Measurements from ENCODE around the gene CAND2.

The CAND2 gene

DNA sequence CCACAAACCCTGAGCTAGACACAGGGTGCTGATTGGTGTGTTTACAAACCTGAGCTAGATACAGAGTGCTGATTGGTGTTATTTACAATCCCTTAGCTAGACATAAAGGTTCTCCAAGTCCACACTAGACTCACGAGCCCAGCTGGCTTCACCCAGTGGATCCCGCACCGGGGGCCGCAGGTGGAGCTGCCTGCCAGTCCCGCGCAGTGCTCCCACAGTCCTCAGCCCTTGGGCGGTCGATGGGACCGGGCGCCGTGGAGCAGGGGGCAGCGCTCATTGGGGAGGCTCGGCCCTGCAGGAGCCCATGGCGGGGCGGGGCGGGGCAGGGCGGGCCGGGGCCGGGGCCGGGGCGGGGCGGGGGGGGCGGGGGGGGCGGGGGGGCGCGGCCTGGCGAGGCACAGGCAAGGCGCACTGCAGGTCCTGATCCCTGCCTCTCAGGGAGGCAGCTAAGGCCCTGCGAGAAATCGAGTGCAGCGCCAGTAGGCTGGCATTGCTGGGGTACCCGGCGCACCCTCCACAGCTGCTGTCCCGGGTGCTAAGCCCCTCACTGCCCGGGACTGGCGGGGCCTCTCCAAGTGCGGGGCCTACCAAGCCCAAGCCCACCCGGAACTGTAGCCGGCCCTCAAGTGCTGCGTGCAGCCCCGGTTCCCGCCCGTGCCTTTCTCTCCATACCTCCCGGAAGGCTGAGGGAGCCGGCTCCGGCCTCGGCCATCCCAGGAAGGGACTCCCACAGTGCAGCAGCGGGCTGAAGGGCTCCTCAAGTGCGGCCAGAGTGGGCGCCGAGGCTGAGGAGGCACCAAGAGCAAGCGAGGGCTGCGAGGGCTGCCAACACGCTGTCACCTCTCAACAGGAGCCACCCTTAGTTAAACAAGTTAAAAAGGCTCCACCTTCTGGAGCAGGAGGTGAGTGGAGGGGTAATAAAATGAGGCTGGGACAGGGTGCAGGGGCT, 27.6 kb upstream of the CAND2 start:
- DNase-seq (ENCODE audit: low spot score) = no peak
- in situ Hi-C loops (cut with MboI; ENCODE audit: low pct_unique_long_range_greater_than_20kb, low sequenced_read_pairs, unreplicated experiment) = no loop called here

GRCh38 chr3:12769761-12770160, 26.7 kb upstream of the CAND2 start:
- in situ Hi-C loops (cut with MboI; ENCODE audit: low pct_unique_long_range_greater_than_20kb, low sequenced_read_pairs, unreplicated experiment) = no loop called here
- TF ChIP-seq, protein P1, sequence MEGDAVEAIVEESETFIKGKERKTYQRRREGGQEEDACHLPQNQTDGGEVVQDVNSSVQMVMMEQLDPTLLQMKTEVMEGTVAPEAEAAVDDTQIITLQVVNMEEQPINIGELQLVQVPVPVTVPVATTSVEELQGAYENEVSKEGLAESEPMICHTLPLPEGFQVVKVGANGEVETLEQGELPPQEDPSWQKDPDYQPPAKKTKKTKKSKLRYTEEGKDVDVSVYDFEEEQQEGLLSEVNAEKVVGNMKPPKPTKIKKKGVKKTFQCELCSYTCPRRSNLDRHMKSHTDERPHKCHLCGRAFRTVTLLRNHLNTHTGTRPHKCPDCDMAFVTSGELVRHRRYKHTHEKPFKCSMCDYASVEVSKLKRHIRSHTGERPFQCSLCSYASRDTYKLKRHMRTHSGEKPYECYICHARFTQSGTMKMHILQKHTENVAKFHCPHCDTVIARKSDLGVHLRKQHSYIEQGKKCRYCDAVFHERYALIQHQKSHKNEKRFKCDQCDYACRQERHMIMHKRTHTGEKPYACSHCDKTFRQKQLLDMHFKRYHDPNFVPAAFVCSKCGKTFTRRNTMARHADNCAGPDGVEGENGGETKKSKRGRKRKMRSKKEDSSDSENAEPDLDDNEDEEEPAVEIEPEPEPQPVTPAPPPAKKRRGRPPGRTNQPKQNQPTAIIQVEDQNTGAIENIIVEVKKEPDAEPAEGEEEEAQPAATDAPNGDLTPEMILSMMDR (IDR thresholded peaks at IDR 0.05; ENCODE audit: extremely low read depth, insufficient read depth, missing control alignments) = no peak
- DNase-seq (ENCODE audit: low spot score) = no peak

More for the DNA sequence above, 27.6 kb upstream of the CAND2 start:
- TF ChIP-seq, protein P1 (IDR thresholded peaks at IDR 0.05; ENCODE audit: extremely low read depth, insufficient read depth, missing control alignments) = no peak

DNA sequence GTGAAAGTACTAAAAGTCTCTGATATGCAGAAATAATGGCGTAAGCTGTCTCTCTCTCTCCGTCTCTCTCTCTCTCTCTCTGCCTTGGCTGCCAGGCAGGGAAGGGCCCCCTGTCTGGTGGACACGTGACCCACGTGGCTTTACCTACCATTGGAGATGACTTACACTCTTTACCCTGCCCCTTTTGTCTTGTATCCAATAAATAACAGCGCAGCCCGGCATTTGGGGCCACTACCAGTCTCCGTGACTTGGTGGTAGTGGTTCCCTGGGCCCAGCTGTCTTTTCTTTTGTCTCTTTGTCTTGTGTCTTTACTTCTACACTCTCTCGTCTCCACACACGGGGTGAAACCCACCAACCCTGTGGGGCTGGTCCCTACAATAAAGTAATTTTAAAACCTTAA, 25.2 kb upstream of the CAND2 start:
- TF ChIP-seq, protein P1 (IDR thresholded peaks at IDR 0.05; ENCODE audit: extremely low read depth, insufficient read depth, missing control alignments) = no peak
- in situ Hi-C loops (cut with MboI; ENCODE audit: low pct_unique_long_range_greater_than_20kb, low sequenced_read_pairs, unreplicated experiment) = no loop called here
- no peak for DNase-seq (ENCODE audit: low spot score)

DNA sequence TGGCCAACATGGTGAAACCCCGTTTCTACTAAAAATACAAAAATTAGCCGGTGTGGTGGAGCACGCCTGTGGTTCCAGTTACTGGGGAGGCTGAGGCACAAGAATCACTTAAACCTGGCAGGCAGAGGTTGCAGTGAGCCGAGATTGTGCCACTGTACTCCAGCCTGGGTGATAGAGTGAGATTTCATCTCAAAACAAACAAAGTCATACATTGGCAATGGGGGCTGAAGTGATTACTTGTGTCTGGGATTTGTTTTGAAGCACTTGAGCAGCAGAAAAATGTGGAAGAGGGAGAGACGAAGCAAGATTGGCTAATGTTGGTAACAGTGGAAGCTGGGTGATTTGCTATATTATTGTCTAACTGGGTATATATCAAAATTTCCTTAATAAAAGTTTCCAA, 24.0 kb upstream of the CAND2 start:
- in situ Hi-C loops (cut with MboI; ENCODE audit: low pct_unique_long_range_greater_than_20kb, low sequenced_read_pairs, unreplicated experiment) = no loop called here
- DNase-seq (ENCODE audit: low spot score) = no peak
- TF ChIP-seq, protein P1 (IDR thresholded peaks at IDR 0.05; ENCODE audit: extremely low read depth, insufficient read depth, missing control alignments) = no peak

DNA sequence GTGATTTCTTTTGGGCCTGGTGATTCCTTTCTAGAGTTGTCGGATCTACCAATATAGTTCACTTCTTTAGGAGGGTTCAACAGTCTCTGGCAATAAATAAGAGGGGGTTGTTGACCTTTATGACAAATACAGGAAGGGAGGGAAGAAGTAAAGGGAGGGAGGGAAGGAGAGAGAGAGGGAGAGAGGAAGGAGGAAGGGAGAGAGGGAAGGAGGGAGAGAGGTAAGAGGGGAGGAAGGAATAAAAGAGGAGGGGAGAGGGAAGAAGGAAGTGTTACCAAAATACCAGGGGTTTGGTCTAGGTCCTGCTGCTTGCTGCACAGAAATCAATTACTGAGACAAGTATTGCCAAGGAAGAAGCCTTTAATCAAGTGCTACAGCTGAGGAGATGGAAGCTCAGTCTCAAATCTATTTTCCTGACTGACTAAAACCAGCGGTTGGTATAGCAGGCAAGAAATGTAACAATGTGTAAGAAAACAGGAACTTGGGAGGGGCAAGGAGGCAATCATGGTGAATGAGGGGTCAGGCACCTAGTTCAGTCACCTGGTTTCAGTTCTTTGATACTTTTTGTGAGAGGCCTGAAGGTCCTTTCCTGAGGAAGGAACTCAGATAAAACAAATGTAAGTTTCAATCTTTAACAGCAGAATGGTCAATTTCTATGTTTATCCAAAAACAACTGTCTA, 23.3 kb upstream of the CAND2 start:
- no peak for DNase-seq (ENCODE audit: low spot score)
- in situ Hi-C loops (cut with MboI; ENCODE audit: low pct_unique_long_range_greater_than_20kb, low sequenced_read_pairs, unreplicated experiment) = no loop called here
- TF ChIP-seq, protein P1 (IDR thresholded peaks at IDR 0.05; ENCODE audit: extremely low read depth, insufficient read depth, missing control alignments) = no peak

DNA sequence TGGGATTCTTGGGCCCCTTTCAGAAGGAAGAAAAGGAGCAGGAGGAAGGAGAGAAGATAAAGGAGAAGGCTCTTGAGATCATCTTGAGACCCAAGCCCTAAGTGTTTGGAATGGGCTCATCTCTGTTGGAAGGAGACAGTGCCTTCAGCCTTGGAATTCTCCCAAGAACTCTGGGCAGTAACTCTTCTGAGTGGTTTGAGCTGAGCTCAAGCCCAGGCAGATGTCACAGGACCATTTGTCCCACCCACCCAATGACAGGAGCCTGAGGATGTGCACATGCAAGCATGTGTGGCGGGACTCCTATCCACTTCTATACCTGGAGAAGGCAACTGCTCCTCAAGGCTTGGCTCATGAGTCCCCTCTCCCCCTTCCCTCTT, 22.8 kb upstream of the CAND2 start:
- TF ChIP-seq, protein P1 (IDR thresholded peaks at IDR 0.05; ENCODE audit: extremely low read depth, insufficient read depth, missing control alignments) = no peak
- no peak for DNase-seq (ENCODE audit: low spot score)
- in situ Hi-C loops (cut with MboI; ENCODE audit: low pct_unique_long_range_greater_than_20kb, low sequenced_read_pairs, unreplicated experiment) = no loop called here

Measured in GM13977 (cell line).